Inferior parietal cortex (tissue), 1 donor: ENCODE measurements around the gene OSBPL1A.
A peak's percentile ranks its signal among the peaks of the same experiment; 100 is the strongest.
"Not testable (repeated sequence)": the region's sequence is repeated elsewhere in the genome, so short reads cannot be mapped to it uniquely, and the experiment has no call there.

Source experiments
- DNase-seq: peaks from one replicate; pipeline ENCODE4 v3.0.0-alpha.2; 2016; ENCODE audit errors: extremely low spot score

OSBPL1A gene

DNA sequence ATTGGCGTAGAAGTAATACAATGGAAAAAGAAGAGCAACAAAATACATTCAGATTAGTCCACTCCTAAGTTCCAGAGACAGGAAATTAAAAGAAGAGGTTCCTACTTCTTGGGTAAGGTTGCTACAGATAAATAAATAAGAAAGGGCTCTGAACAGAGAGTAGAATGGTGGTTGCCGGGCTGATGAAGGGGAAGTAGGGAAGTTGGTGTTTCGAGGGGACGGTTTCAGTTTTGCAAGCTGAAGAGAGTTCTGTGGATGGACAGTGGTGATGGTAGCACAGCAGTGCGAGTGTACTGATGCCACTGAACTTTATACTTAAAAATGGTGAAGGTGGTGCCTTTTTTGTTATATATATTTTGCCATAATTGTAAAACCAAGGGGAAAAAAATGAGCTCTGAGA, 210.6 kb downstream of the OSBPL1A start:
- DNase-seq, result no peak

DNA sequence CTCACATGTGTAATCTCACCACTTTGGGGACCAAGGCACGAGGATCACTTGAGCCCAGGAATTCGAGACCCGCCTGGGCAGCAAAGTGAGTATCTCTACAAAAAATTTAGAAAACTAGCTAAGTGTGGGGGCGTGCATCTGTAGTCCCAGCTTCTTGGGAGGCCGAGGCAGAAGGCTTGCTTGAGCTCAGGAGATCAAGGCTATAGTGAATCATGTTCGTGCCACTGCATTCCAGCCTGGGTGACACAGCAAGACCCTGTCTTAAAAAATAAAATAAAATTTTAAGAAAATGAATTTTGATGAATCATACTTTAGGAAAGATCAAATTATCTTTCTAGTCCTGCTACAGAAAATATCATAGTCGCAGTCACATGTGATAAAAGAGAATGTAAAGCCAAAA, 211.8 kb downstream of the OSBPL1A start:
- DNase-seq, result no peak

DNA sequence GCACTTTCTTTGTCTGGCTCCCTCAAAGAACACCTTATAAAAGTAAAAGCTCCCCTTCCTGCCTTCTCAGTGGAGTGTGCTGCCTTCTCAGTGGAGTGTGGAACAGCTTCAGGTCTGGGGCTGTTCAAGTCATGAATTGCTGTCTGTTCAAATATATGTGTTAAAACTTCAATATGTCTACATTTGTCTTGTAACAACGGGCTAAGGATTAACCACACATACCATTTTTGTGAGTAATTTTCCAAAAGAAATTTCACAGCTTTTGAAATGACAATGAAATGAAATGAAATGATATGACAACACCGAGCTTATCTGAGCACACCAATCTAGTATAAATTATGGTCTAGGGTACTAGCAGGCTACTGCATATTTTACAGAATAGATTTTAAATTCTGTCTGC, 215.8 kb downstream of the OSBPL1A start:
- DNase-seq, result no peak

DNA sequence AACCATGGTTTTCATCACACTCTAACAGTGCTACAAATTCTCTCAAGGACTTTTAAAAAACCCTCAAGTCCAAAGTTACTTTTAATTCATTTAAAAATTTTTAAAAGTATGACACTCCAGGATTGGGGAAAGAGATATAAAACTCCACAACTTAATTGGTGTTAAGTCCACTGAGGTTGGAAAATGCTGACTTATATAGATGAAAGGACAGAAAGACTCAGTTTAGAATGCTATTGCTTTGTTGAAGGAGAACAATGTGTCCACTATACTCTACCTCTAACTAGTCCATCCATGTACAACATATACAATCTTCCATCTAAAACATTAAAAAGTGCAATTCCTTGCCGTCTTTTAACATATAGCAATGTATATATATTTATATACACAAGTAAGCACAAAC, 217.6 kb downstream of the OSBPL1A start:
- DNase-seq, result peak; percentile 25

DNA sequence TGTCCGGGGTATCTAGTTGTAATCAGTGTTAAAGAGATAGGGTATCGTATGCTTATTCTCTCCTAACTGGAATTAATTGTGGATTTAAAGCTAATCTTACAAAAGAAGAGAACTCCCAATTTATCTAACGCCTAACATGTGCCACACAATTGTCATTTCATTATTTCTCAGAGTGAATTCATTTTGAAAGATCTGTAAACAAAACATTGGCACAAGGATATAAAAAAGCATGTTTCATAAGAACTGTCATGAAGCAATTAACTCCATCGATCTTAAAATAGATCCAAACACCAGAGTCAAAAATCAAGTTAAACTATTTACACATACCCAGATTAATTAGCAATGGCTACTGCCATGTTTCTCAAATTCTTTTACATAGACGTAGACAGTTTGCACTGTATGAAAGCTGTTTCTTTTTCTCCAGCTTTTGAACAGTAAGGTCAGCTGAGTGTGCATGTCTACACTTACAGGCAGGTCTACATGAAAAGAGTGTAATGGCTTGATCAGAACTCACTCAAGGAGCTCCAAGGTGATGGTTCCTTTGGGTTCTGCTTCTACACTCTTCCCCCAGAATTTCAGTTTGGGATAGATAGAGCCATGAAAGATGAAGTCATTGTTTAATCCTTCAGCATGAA, 220.0 kb downstream of the OSBPL1A start:
- DNase-seq, result no peak

DNA sequence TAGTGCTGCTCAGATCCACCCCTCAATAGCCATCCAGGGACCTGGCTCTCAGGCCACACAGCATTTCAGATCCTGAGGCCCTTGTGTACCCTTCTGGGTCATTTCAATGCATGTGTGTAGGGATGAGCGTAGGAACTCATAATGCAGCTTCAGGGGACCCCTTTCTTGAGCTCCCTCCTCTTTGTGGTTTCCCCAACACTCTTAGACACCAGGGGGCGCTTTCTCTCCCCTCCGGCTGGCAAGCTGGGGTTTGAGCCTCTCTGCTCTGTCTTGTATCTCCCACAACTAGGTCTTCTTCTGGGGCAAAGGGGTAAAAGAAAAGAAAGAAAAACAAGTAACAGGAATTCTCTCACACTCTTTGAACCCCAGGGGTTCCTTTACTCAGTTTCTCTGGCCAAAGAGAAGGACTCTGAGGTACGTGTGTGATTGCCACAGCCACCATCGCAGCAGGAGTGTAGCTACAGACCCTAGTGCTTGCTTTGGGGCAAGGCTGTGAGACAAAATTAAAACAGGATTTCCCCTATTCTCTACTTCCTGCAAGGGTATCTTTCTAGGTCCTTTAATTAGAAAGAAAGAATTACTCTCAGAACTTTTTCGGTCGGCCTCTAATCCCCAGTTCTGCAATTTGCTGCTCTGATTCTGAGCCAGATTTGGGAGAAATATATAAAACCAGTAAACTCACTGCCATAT, 220.8 kb downstream of the OSBPL1A start:
- DNase-seq, result peak; percentile 84

DNA sequence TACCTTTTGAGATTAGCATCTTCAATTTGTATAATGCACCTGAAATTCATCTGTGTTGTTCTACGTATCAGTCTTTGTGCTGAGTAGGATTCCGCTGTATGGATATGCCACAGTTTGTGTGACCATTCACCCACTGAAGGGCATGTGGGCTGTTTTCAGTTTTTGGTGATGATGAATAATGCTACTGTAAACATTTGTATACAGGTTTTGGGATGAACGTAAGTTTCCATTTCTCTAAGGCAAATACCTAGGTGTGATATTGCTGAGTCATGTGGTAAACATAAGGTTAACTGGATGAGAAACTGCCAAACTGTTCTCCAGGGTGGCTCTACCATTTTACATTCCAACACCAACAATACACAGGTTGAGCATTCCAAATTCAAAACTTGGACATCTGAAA, 223.6 kb downstream of the OSBPL1A start:
- DNase-seq, result no peak

DNA sequence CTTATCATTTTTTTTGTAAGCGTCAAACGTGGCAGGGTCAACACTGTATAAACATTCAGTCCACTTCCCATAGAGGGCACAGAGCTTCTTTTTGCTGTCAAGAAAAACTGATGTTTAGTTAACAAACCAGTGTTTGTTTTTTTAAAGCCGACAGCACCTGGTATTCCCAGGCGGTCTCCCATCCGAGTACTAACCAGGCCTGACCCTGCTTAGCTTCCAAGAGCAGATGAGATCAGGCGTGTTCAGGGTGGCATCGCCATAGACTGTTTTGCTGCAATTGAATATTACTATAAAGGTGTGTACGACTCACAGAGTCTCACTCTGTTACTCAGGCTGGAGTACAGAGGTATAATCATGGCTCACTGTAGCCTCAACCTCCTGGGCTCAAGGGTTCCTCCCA, 227.3 kb downstream of the OSBPL1A start:
- no peak for DNase-seq

DNA sequence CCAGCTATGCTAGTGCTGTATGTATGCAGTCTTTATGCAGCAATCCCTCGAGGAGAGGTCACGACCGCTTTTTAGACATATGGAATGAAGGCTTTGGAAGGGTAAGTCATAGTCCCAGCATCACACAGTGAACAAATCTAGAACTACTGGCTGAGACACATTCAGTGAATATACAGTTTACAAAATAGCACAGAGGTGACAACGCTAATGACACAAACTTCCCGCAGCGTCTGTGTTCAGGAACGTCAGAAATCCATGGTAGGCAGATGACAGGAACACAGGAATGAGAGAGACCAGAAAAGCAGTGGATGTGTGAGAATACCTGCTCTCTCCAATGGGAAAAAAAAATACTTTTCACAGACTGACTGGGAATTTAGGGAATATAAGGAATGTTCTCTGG, 229.1 kb downstream of the OSBPL1A start:
- DNase-seq, result no peak

DNA sequence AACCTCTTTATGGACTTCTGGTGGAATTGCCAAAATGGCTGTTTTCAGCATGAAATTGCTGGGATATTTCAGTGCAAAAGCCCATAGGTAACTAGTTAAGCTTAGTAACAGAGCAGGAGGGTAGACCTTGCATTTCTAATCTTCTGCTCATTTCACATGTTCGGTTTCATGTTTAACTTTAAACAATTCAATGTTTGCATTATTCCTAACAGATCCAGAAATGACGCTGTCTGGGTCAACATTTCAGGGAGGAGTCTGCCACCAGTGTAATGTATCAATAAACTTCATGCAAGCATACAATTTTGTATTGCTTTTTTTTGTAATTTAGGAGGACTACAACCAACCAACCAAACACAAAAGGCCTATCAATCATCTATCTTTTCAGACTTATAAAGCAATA, 236.3 kb downstream of the OSBPL1A start:
- no peak for DNase-seq

DNA sequence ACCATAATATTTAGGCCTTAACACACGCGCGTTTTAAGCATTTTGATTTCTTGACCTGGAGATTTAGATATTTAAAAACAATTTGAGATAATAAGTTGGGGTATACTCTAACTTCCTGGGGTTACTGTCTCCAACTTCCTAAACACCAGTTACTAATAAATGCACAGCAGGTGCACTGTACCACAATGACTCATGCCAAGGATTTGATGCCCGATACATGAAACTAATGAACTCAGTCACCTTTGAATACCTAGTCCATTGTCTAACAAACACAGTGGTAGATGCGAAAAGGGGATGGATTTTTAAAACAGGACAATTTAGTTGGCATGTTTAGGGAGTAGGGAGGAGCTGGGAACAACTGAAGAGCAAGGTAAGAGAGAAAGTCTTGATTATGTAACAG, 237.5 kb downstream of the OSBPL1A start:
- DNase-seq, result no peak

DNA sequence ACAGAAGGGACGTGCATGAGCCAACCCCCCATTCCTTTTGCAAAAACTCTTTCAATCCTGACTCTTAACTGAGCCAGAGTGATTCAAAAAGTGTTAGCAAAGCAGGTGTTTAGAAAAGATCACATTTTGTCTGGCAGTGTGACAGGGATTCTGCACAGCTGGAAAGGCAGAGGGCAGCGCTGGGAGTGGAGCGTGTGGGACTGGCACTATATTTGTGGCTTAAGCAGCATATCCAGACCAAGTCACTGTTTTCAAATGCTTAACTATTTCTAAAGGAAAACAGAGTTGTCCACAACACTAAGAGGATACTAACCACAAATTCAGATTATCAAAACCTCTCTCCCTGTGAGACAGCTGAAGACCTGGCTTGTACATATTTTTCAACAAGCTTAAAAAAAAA, 239.8 kb downstream of the OSBPL1A start:
- no peak for DNase-seq

DNA sequence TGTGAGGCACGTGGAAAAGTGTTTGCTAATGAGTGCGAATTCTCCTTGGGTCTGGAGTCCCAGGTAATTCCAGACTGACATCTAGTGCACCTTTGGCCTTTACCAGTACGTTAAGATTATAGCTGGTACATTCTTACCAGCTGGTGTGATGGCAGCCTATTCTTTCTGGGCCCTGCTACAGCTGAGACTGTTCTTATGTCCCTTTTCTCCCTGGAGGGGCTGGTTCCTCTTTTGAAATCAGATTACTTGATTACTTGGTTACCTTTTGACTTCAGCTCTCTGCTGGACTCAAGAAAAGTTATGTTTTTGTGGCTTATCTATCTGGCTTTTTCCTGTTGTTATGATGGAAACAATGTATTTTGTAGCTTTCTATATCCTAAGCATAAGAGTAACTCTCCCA, 244.2 kb downstream of the OSBPL1A start:
- DNase-seq, result no peak

DNA sequence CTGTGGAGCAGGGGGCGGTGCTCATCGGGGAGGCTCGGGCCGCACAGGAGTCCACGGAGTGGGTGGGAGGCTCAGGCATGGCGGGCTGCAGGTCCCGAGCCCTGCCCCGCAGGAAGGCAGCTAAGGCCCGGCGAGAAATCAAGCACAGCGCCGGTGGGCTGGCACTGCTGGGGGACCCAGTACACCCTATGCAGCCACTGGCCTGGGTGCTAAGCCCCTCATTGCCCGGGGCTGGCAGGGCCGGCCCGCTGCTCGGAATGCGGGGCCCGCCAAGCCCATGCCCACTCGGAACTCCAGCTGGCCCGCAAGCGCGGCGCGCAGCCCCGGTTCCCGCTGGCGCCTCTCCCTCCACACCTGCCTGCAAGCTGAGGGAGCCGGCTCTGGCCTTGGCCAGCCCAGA, 248.0 kb downstream of the OSBPL1A start:
- DNase-seq, result not testable (repeated sequence)

DNA sequence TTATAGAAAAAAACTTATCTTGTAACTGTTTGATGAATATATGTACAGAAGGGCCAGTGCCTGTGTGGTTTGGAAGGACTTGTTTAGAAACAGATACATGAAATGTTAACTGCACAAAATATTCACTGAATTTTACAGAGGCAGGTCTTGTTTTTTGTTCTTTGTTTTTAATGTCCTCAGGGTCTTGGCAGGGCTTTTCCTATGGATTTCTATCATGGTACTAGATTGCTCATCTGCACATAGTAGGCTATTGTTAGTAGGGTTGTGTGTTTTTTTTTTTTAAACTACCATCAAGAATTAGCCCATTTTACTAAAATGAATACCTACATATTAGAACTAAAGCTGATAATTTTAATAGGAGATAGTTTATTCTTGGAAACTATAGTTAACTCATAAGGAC, 255.2 kb downstream of the OSBPL1A start:
- DNase-seq, result no peak

DNA sequence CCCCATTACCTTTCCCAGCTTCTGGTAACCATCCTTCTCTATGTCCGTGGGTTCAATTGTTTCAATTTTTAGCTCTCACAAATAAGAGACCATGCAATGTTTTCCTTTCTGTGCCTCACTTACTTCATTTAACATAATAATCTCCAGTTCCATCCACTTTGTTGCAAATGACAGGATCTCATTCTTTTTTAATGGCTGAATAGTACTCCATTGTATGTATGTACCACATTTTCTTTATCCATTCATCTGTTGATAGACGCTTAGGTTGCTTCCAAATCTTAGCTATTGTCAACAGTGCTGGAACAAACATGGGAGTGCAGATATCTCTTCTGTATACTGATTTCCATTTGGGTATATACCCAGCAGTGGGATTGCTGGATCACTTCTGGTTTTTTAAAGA, 256.9 kb downstream of the OSBPL1A start:
- DNase-seq, result no peak

DNA sequence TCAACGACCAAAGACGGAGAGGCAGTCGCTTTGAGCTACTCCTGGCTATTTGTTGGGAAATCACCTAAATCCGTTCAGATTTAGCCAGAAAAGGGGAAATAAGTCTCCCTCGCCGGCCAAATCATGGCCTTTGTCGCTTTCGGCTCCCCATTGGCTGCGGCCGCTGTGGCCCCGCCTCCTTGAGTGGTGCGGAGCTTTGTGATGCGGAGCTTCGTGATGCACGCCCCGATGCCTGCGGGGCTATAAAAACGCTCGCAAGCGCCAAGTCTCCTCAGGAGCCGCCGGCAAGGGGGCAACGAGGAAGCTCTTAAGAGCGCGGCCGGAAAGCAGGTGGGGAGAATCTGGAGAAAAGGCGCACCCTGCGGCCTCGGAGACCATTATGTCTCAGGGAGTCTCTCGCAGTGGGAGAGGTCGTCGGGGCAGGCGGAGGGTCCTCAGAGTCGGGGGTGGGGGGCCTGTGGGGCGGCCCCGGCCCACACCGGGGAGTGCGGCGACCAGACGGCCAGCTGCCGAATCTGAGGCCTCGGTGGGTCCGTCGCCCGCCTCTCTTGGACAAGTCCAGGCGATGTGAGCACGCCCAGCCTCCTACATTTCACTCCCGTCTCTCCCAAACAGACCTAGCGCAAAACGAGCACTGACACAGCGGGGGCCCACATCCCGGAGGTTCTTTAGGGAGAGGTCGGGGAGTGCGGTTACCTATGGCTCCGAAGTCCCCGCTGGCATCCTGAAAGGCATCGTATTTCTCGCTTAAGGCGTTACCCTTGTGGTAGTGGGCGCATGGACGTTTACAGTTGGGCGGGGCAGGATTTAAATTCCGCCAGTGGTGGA, 258.6 kb downstream of the OSBPL1A start, which contains the start of gene CABYR:
Gene CABYR, plus strand, starts transcription at position 274 of the 828 bp plus-strand sequence. CDS start 4,053 bp downstream, outside the sequence.
- DNase-seq, result peak; percentile 85

DNA sequence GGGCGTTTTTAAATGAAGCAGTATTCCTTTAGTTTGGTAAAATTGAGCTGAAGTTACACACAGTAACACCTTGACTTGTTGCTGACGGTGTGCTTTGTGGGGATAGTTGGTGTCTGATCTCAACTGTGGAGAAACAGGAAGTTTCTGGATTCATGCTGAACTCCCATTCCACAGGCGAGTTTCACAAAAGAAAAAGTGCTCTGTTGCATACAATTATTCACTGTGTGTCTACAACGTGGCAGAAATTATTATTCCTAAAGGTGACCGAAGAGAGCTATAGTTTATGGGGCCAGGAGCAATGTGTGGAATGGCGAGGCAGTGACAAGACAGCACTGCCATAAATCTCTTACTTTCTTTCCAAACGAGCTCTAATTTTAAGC, 259.2 kb downstream of the OSBPL1A start:
- no peak for DNase-seq

DNA sequence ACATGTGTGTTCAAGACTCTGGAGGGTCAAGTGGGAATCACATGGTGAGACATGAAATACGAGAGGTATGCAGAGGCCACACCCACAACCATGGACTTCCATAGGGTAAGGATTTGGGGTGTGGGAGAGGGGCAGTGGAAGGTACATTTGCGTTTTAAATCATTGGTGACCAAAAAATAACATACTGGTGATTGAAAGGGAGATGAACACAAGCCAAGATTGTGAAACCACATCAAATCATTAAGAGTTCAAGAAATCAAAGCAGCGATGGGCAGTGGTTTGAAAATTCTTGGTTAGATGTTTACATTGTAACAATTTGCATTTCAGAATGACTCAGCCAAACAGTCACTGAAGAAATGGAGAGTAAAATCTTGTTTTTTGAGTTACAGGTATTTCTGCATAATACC, 260.7 kb downstream of the OSBPL1A start:
- DNase-seq, result no peak

DNA sequence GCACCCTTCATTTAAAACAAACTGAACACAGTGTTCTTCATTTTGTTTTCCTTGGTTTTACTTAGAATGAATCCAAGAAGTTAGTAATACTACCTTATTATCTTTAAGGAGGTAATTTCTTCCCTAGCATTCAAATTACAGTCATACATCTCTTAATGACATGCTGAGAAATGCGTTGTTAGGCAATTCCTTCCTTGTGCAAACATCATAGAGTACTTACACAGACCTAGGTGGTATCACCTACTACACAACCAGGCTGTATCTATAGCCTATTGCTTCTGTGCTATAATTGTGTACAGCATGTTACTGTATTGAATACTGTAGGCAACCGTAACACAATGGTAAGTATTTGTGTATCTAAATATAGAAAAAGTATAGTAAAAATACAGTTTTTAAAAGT, 267.1 kb downstream of the OSBPL1A start:
- DNase-seq, result no peak

DNA sequence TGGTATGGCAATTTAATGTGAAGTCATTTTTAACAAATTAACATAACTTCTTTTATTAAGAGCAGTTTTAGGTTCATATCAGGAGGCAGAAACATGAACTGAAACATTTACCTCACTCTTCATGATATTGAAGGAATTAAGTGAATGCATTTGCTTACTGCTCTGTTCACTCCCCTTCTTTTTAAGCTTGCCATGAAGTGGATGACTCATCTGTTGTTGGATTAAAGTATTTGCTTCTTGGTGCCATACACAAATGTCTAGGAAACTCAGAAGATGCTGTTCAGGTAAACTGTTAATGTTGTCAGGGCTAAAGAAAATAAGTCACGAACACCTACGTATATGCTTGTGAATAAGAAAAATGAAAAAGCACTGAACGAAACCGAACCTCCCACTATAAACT, 268.9 kb downstream of the OSBPL1A start:
- no peak for DNase-seq

DNA sequence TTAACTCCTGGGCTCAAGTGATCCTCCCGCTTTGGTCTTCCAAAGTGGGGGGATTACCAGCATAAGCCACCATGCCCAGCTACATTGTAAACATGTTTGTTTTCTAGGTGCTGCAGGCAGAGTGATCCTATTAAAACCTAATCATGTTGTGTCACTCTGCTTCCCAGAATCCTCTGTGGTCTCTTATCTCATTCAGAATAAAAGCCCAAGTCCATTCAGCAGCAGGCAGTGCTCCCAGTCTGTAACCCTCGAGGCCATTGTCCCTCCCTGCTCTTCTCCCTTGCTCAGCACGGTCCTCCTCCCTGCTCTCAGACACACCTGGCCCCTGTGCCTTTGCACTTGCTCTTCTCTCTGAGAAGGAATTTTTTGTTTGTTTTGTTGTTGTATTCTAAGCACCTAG, 269.9 kb downstream of the OSBPL1A start:
- no peak for DNase-seq
